LoVo (cell line): Measurements from ENCODE around the gene TNFRSF25.

Source experiments
- DNase-seq: peaks from one replicate; pipeline ENCODE4 v3.0.0-alpha.2; 2016; ENCODE audit warnings: low spot score

The TNFRSF25 gene

GRCh38 chr1:6466023-6466422 lies at the start of gene TNFRSF25:
TSS of gene TNFRSF25 (minus strand) at chr1:6466173. CDS start at chr1:6466107, 66 bp downstream.
- DNase-seq: no peak

- no peak for DNase-seq
Observed at GRCh38 chr1:6515771-6516170, 49.8 kb upstream of the TNFRSF25 start.

- DNase-seq: no peak
Observed at GRCh38 chr1:6513320-6513801, 47.4 kb upstream of the TNFRSF25 start.

- no peak for DNase-seq
Observed at GRCh38 chr1:6512908-6513280, 46.9 kb upstream of the TNFRSF25 start.

GRCh38 chr1:6512245-6512907 lies 46.4 kb upstream of the TNFRSF25 start:
- DNase-seq: no peak

GRCh38 chr1:6511561-6512244 lies 45.7 kb upstream of the TNFRSF25 start:
- no peak for DNase-seq

GRCh38 chr1:6511056-6511455 lies 45.1 kb upstream of the TNFRSF25 start:
- no peak for DNase-seq

- no peak for DNase-seq
Observed at GRCh38 chr1:6510493-6510892, 44.5 kb upstream of the TNFRSF25 start.

- no peak for DNase-seq
Observed at GRCh38 chr1:6509919-6510291, 43.9 kb upstream of the TNFRSF25 start.

GRCh38 chr1:6509220-6509918 lies 43.4 kb upstream of the TNFRSF25 start:
- DNase-seq: no peak

- no peak for DNase-seq
Observed at GRCh38 chr1:6508816-6509189, 42.8 kb upstream of the TNFRSF25 start.

- DNase-seq: no peak
Observed at GRCh38 chr1:6508154-6508815, 42.3 kb upstream of the TNFRSF25 start.

- no peak for DNase-seq
Observed at GRCh38 chr1:6507461-6507911, 41.5 kb upstream of the TNFRSF25 start.

- no peak for DNase-seq
Observed at GRCh38 chr1:6507037-6507428, 41.1 kb upstream of the TNFRSF25 start.

- DNase-seq: no peak
Observed at GRCh38 chr1:6506210-6507036, 40.5 kb upstream of the TNFRSF25 start.

- no peak for DNase-seq
Observed at GRCh38 chr1:6505367-6506209, 39.6 kb upstream of the TNFRSF25 start.

GRCh38 chr1:6504887-6505286 lies 38.9 kb upstream of the TNFRSF25 start:
- DNase-seq: no peak

- DNase-seq: no peak
Observed at GRCh38 chr1:6503884-6504602, 38.1 kb upstream of the TNFRSF25 start.

- no peak for DNase-seq
Observed at GRCh38 chr1:6502000-6502891, 36.3 kb upstream of the TNFRSF25 start.
